ENCODE results near the gene PLCL1.

GRCh38 chr2:197879812-197880408, 75.5 kb downstream of the PLCL1 start:
- no peak for TF ChIP-seq CTCF (IDR thresholded peaks at IDR 0.05)
- TF ChIP-seq POLR2AphosphoS5 (IDR thresholded peaks at IDR 0.05): no peak
- TF ChIP-seq POLR2A (IDR thresholded peaks at IDR 0.05): no peak
- TF ChIP-seq EP300 (IDR thresholded peaks at IDR 0.05): no peak
